GM21723 (cell line): ENCODE measurements around the gene SCN11A.
A peak's percentile ranks its signal among the peaks of the same experiment; 100 is the strongest.

Experiments used
- ATAC-seq: cut with Tn5 transposase; IDR thresholded peaks from one replicate; pipeline ENCODE4 v1.9.1; 2021; ENCODE audit warnings: mild to moderate bottlenecking, moderate library complexity; ENCODE audit not compliant: unreplicated experiment

The SCN11A gene

GRCh38 chr3:39051649-39052561 is at the start of gene SCN11A, which contains the start of gene WDR48:
Gene SCN11A, minus strand, starts transcription at chr3:39051944. Its CDS starts 101,582 bp downstream, at chr3:38950362.
Gene WDR48, plus strand, starts transcription at chr3:39052016. Its CDS starts 10 bp downstream, at chr3:39052026.
- ATAC-seq: peak; percentile 98

- peak; percentile 76 for ATAC-seq
These were observed 49.4 kb upstream of the SCN11A start for GRCh38 chr3:39101022-39101689.

DNA sequence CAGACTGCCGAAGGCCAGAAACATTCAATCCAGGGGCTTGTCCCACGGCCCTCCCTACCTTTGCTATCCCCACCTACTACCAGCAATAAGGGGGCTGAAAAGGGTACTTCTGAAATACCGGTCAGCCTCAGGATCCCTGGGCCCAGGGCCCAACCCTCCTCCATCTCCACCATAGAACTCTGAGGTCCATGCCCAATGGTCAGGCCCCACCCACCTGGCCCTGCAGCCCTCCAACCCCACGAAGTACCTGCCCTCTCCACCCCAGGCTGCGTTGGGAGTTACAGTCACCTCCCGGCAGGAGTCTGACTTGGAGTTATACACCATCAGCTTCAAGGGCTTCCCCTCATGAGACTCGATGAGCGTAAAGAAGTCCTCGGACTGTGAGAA is 48.7 kb upstream of the SCN11A start:
- ATAC-seq: no peak

GRCh38 chr3:39099738-39100499 is 48.2 kb upstream of the SCN11A start:
- ATAC-seq: no peak

DNA sequence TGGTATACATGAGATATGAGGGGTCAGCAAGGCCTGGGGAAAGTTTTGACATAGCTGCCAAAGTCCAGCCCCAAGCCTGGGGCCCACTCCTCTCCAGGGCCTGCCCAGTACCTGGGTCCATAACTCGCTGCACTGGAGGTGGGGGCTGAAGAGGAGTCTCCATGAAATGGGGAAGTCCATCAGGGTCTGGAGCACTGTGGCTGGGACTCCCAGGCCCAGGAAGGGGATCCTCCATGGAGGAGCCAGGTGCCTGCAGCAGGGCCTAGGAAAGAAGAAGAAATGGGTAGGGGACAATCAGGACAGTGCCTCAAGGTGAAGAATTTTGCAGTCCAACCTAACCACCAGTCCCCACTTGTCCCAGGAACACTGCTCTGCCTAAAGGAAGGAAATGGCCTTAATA is 47.5 kb upstream of the SCN11A start:
- ATAC-seq: no peak

DNA sequence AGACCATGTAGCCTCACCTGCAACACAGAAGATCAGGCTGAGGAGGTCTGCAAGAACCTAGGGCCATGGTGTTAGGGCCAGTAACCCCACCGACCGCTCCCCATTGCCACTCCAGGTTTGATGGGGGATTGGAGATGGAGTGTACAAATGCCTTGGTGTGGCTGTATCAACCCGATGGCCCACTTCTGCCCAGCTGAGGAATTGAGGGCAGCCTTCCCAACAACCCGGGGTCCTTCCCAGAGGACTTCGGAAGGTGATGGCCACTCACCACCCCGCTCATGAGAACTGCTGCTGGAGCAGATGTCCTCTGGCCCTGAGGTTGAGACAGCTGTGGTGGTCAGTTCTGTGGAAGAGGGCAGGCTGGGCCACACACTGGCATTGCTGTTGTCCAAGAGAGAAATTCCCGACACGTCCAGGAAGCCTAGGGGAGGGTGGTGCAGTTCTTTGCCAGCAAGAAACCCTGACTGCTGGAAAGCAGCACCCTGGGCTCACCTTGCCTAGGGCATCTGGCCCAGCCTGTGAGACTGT is 46.8 kb upstream of the SCN11A start:
- no peak for ATAC-seq

- ATAC-seq: no peak
These were observed 46.1 kb upstream of the SCN11A start for GRCh38 chr3:39097716-39098472.

GRCh38 chr3:39096775-39097174 is 45.0 kb upstream of the SCN11A start:
- ATAC-seq: no peak

DNA sequence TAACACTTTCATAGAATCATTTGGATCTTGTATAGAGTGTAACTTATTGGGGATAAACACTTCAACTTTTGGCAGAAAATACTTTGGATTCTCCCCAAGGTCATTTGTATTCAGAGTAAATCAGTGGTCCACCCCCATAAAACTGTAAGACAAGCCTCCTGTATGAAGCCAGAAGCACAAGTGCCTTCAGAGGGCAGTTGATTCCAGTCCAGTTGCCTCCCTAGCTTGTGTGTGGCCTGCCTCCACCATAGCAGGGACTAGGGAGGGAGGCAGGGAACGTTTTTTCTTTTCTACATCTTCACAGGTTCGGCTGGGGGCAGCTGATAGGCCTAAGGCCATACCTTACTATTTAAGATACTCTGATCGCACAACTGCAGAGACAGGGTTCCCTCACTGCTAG is 44.0 kb upstream of the SCN11A start:
- ATAC-seq: no peak

DNA sequence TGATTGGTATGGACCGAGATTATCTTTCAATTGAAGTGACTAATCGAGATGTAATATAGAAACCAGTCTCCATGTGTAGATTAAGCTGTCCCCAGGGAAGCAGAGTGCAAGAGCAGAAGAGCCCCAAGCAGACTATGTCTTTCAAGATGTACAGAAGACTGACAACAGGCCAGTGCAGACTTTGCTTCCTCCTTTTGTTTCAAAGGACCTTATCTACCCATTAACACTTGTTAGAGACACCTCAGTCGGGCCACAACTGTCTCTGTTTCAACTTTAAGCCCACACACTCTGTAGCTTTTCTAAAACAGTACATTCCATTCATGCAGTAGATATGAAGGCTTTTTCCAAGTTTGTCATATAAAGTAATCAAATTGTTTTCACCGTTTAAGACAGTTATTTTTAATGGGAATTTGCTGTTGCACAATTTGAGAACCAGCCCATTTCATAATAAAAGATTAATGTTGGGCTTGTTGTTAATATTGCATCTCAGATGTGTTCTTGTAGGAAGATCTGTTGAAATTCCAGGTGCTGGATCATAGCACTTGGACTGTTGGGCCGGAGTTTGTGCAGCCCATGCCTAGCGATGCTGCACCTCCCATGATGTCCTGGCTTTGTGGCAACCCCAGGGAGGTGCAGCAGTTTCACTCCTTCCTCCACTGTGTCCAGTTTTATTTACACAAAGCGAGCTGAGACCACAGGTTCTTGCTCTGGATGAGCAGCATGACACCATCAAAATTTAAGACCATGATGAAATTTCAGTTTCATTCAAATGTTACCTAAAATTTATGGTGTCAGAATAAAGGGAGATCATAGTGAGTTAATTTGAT is 43.3 kb upstream of the SCN11A start:
- no peak for ATAC-seq

DNA sequence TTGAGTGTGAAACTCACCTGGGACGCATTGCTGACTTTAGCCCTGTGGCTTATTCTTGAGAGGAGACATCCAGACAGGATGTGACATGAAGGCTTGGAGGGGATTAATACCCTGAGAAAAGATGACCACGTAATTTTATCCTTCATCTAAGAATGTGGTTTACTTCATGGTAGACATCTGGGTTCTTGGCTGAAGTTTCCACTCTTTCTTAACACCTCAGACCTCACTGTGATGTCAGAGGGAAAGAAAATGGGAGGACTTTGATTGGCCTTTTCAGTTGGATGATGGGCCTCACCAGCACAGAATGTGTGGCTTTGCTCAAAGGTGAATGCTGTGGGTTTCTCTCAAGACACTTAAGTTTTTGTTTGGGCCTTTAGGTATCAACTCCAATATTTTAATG is 39.2 kb upstream of the SCN11A start:
- no peak for ATAC-seq

GRCh38 chr3:39088889-39089288 is 37.1 kb upstream of the SCN11A start:
- no peak for ATAC-seq

GRCh38 chr3:39088456-39088855 is 36.7 kb upstream of the SCN11A start:
- no peak for ATAC-seq

- ATAC-seq: peak; percentile 61
These were observed 34.4 kb upstream of the SCN11A start for GRCh38 chr3:39086144-39086543.

- no peak for ATAC-seq
These were observed 31.0 kb upstream of the SCN11A start for GRCh38 chr3:39082666-39083313.

- ATAC-seq: no peak
These were observed 28.3 kb upstream of the SCN11A start for GRCh38 chr3:39080026-39080425.

DNA sequence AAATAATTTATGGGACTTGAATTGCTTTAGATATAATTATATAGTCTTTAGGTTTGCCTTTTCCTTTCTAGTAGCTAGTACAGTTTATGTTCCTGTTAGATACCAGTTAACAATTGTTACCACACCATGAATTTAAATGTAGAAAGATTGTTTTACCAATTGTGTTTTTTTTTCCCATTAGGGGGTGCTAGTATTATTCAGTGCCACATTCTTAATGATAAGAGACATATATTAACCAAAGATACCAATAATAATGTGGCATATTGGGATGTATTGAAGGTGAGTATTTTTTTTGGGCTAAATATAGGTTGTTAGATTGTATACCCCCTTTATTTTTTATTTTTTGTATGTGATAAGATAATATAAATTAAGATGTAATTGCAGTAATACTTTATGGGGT is 27.8 kb upstream of the SCN11A start:
- ATAC-seq: no peak

DNA sequence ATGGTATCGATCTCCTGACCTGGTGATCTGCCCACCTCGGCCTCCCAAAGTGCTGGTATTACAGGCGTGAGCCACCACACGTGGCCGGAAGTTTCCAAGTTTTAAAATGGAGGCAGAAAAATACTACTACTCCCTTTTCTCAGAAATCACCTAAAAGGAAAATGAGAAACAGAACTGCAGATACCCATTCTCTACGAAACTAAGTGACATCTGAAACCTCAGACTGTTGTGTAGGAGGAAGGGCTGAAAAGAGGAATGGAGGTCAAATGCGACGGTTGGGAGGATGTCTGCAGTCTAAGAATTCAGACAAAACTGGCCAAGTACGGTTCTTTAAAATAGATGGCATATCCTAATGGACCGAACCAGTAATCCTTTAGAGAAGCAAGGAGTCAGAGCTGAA is 24.2 kb upstream of the SCN11A start:
- ATAC-seq: no peak

DNA sequence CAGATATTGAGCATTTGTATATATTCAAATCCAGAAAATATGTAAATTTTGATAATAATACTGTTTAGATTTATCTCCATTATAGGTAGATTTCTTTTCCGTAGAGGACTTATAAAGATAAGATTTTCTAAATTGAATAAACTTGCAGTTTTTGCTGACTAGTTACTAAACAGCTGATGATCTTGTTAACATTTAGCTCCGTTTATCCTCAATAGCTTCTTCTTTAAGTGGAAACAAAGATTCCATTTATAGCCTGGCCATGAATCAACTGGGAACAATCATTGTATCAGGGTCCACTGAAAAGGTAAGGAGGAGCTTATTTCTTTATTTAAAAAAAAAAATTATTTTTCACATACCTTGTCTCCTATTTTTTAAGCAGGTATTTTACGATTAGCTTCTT is 16.8 kb upstream of the SCN11A start:
- ATAC-seq: no peak
